NCI-H1694 (cell line): ENCODE results near the gene DACT2.
"Not testable (repeated sequence)": the region's sequence is repeated elsewhere in the genome, so short reads cannot be mapped to it uniquely, and the experiment has no call there.

Experiments
- DNase-seq: peaks from one replicate; lab custom pipeline; 2025; lab: John Stamatoyannopoulos, UW

Gene DACT2

GRCh38 chr6:168301648-168302398, 17.8 kb downstream of the DACT2 start:
- DNase-seq, result no peak

- DNase-seq, result no peak
Observed at GRCh38 chr6:168300975-168301647, 18.5 kb downstream of the DACT2 start.

- no peak for DNase-seq
Observed at GRCh38 chr6:168299541-168300511, 19.8 kb downstream of the DACT2 start.

GRCh38 chr6:168297643-168298042, 21.9 kb downstream of the DACT2 start:
- no peak for DNase-seq

GRCh38 chr6:168294901-168295300, 24.7 kb downstream of the DACT2 start:
- no peak for DNase-seq

- DNase-seq, result no peak
Observed at GRCh38 chr6:168293636-168294530, 25.7 kb downstream of the DACT2 start.

GRCh38 chr6:168292826-168293225, 26.8 kb downstream of the DACT2 start:
- no peak for DNase-seq

GRCh38 chr6:168291450-168291849, 28.1 kb downstream of the DACT2 start:
- DNase-seq, result no peak

- no peak for DNase-seq
Observed at GRCh38 chr6:168290095-168290494, 29.5 kb downstream of the DACT2 start.

- DNase-seq, result no peak
Observed at GRCh38 chr6:168289571-168289962, 30.0 kb downstream of the DACT2 start.

- DNase-seq, result no peak
Observed at GRCh38 chr6:168288781-168289570, 30.6 kb downstream of the DACT2 start.

- DNase-seq, result not testable (repeated sequence)
Observed at GRCh38 chr6:168287460-168287859, 32.1 kb downstream of the DACT2 start.

GRCh38 chr6:168286771-168287446, 32.7 kb downstream of the DACT2 start:
- not testable (repeated sequence) for DNase-seq

- no peak for DNase-seq
Observed at GRCh38 chr6:168286116-168286515, 33.5 kb downstream of the DACT2 start.

- DNase-seq, result no peak
Observed at GRCh38 chr6:168285456-168285855, 34.1 kb downstream of the DACT2 start.

GRCh38 chr6:168284187-168284586, 35.4 kb downstream of the DACT2 start:
- no peak for DNase-seq

- DNase-seq, result no peak
Observed at GRCh38 chr6:168283686-168284025, 35.9 kb downstream of the DACT2 start.

GRCh38 chr6:168282985-168283685, 36.4 kb downstream of the DACT2 start:
- DNase-seq, result no peak

- DNase-seq, result no peak
Observed at GRCh38 chr6:168281826-168282225, 37.8 kb downstream of the DACT2 start.
